ENCODE results near the gene FAM184A.

FAM184A gene

GRCh38 chr6:118963003-118963402 lies 115.5 kb downstream of the FAM184A start:
- Histone ChIP-seq H3K36me3 (ENCODE audit: control insufficient read depth, insufficient read depth, low read length) (no peaks in the 10 kb centered on the region), H3K4me3 (ENCODE audit: low read length) (no peak overlapping the region), H3K9ac (ENCODE audit: low read length) (no peak overlapping the region), H3K4me1 (ENCODE audit: control insufficient read depth, insufficient read depth, low read length) (no peaks in the 10 kb centered on the region), H3K27me3 (ENCODE audit: control insufficient read depth, insufficient read depth, low read length) (no peaks in the 10 kb centered on the region), H3K27ac (ENCODE audit: low read depth, low read length) (no peak overlapping the region)

- Histone ChIP-seq H3K27me3 (ENCODE audit: control insufficient read depth, insufficient read depth, low read length) (no peaks in the 10 kb centered on the region), H3K9ac (ENCODE audit: low read length) (no peak overlapping the region), H3K27ac (ENCODE audit: low read depth, low read length) (no peak overlapping the region), H3K4me1 (ENCODE audit: control insufficient read depth, insufficient read depth, low read length) (no peaks in the 10 kb centered on the region), H3K36me3 (ENCODE audit: control insufficient read depth, insufficient read depth, low read length) (no peaks in the 10 kb centered on the region), H3K4me3 (ENCODE audit: low read length) (no peak overlapping the region)
Observed at GRCh38 chr6:118959903-118960302, 118.6 kb downstream of the FAM184A start.

GRCh38 chr6:118953391-118953790 lies 125.1 kb downstream of the FAM184A start:
- H3K27ac ChIP-seq (ENCODE audit: low read depth, low read length), result no peak overlapping the region

GRCh38 chr6:118952683-118953082 lies 125.8 kb downstream of the FAM184A start:
- Histone ChIP-seq H3K4me1 (ENCODE audit: control insufficient read depth, insufficient read depth, low read length) (no peaks in the 10 kb centered on the region), H3K27me3 (ENCODE audit: control insufficient read depth, insufficient read depth, low read length) (no peaks in the 10 kb centered on the region), H3K27ac (ENCODE audit: low read depth, low read length) (no peak overlapping the region), H3K36me3 (ENCODE audit: control insufficient read depth, insufficient read depth, low read length) (no peaks in the 10 kb centered on the region), H3K9ac (ENCODE audit: low read length) (no peak overlapping the region), H3K4me3 (ENCODE audit: low read length) (no peak overlapping the region)

More at GRCh38 chr6:118953391-118953790, 125.1 kb downstream of the FAM184A start:
- Histone ChIP-seq H3K4me1 (ENCODE audit: control insufficient read depth, insufficient read depth, low read length) (no peaks in the 10 kb centered on the region), H3K36me3 (ENCODE audit: control insufficient read depth, insufficient read depth, low read length) (no peaks in the 10 kb centered on the region), H3K4me3 (ENCODE audit: low read length) (no peak overlapping the region), H3K9ac (ENCODE audit: low read length) (no peak overlapping the region), H3K27me3 (ENCODE audit: control insufficient read depth, insufficient read depth, low read length) (no peaks in the 10 kb centered on the region)

GRCh38 chr6:118945217-118945616 lies 133.2 kb downstream of the FAM184A start:
- H3K27me3 ChIP-seq (ENCODE audit: control insufficient read depth, insufficient read depth, low read length), result no peaks in the 10 kb centered on the region
- no peaks in the 10 kb centered on the region for H3K36me3 ChIP-seq (ENCODE audit: control insufficient read depth, insufficient read depth, low read length)
- no peak overlapping the region for H3K9ac ChIP-seq (ENCODE audit: low read length)
- no peaks in the 10 kb centered on the region for H3K4me1 ChIP-seq (ENCODE audit: control insufficient read depth, insufficient read depth, low read length)
- H3K4me3 ChIP-seq (ENCODE audit: low read length), result no peak overlapping the region
- no peak overlapping the region for H3K27ac ChIP-seq (ENCODE audit: low read depth, low read length)

GRCh38 chr6:118940770-118941169 lies 137.7 kb downstream of the FAM184A start:
- Histone ChIP-seq H3K27me3 (ENCODE audit: control insufficient read depth, insufficient read depth, low read length) (no peaks in the 10 kb centered on the region), H3K36me3 (ENCODE audit: control insufficient read depth, insufficient read depth, low read length) (no peaks in the 10 kb centered on the region), H3K9ac (ENCODE audit: low read length) (no peak overlapping the region), H3K4me3 (ENCODE audit: low read length) (no peak overlapping the region), H3K4me1 (ENCODE audit: control insufficient read depth, insufficient read depth, low read length) (peaks cover under 1% of the 10 kb centered on the region), H3K27ac (ENCODE audit: low read depth, low read length) (no peak overlapping the region)

GRCh38 chr6:118939683-118940082 lies 138.8 kb downstream of the FAM184A start:
- Histone ChIP-seq H3K27ac (ENCODE audit: low read depth, low read length) (no peak overlapping the region), H3K27me3 (ENCODE audit: control insufficient read depth, insufficient read depth, low read length) (no peaks in the 10 kb centered on the region), H3K9ac (ENCODE audit: low read length) (no peak overlapping the region), H3K4me1 (ENCODE audit: control insufficient read depth, insufficient read depth, low read length) (peaks cover 5% of the 10 kb centered on the region), H3K36me3 (ENCODE audit: control insufficient read depth, insufficient read depth, low read length) (no peaks in the 10 kb centered on the region), H3K4me3 (ENCODE audit: low read length) (no peak overlapping the region)

- Histone ChIP-seq H3K36me3 (ENCODE audit: control insufficient read depth, insufficient read depth, low read length) (no peaks in the 10 kb centered on the region), H3K4me1 (ENCODE audit: control insufficient read depth, insufficient read depth, low read length) (peaks cover 9% of the 10 kb centered on the region), H3K9ac (ENCODE audit: low read length) (no peak overlapping the region), H3K27me3 (ENCODE audit: control insufficient read depth, insufficient read depth, low read length) (no peaks in the 10 kb centered on the region), H3K4me3 (ENCODE audit: low read length) (no peak overlapping the region), H3K27ac (ENCODE audit: low read depth, low read length) (no peak overlapping the region)
Observed at GRCh38 chr6:118935978-118936703, 142.3 kb downstream of the FAM184A start.

GRCh38 chr6:118935331-118935668 lies 143.2 kb downstream of the FAM184A start:
- Histone ChIP-seq H3K27me3 (ENCODE audit: control insufficient read depth, insufficient read depth, low read length) (no peaks in the 10 kb centered on the region), H3K9ac (ENCODE audit: low read length) (peak overlapping the region; percentile 72), H3K4me3 (ENCODE audit: low read length) (peak overlapping the region; percentile 97), H3K4me1 (ENCODE audit: control insufficient read depth, insufficient read depth, low read length) (peaks cover 9% of the 10 kb centered on the region), H3K36me3 (ENCODE audit: control insufficient read depth, insufficient read depth, low read length) (no peaks in the 10 kb centered on the region), H3K27ac (ENCODE audit: low read depth, low read length) (peak overlapping the region; percentile 95)

- Histone ChIP-seq H3K27ac (ENCODE audit: low read depth, low read length) (peak within 1 kb of the TSS; percentile 95), H3K4me1 (ENCODE audit: control insufficient read depth, insufficient read depth, low read length) (peaks cover 9% of the 10 kb centered on the region), H3K9ac (ENCODE audit: low read length) (peak within 1 kb of the TSS; percentile 92), H3K36me3 (ENCODE audit: control insufficient read depth, insufficient read depth, low read length) (no peaks in the 10 kb centered on the region), H3K27me3 (ENCODE audit: control insufficient read depth, insufficient read depth, low read length) (no peaks in the 10 kb centered on the region), H3K4me3 (ENCODE audit: low read length) (peak within 1 kb of the TSS; percentile 97)
Observed at GRCh38 chr6:118934461-118935330, 143.8 kb downstream of the FAM184A start, which contains the start of gene MCM9. Gene MCM9, minus strand, starts transcription at chr6:118935159. Its CDS starts 3,436 bp downstream, at chr6:118931723.

- Histone ChIP-seq H3K9ac (ENCODE audit: low read length) (no peak overlapping the region), H3K4me3 (ENCODE audit: low read length) (peak overlapping the region; percentile 97), H3K27ac (ENCODE audit: low read depth, low read length) (peak overlapping the region; percentile 95), H3K27me3 (ENCODE audit: control insufficient read depth, insufficient read depth, low read length) (no peaks in the 10 kb centered on the region), H3K4me1 (ENCODE audit: control insufficient read depth, insufficient read depth, low read length) (peaks cover 9% of the 10 kb centered on the region), H3K36me3 (ENCODE audit: control insufficient read depth, insufficient read depth, low read length) (no peaks in the 10 kb centered on the region)
Observed at GRCh38 chr6:118933855-118934460, 144.5 kb downstream of the FAM184A start.

- Histone ChIP-seq H3K27me3 (ENCODE audit: control insufficient read depth, insufficient read depth, low read length) (no peaks in the 10 kb centered on the region), H3K36me3 (ENCODE audit: control insufficient read depth, insufficient read depth, low read length) (no peaks in the 10 kb centered on the region), H3K4me1 (ENCODE audit: control insufficient read depth, insufficient read depth, low read length) (peaks cover 9% of the 10 kb centered on the region), H3K27ac (ENCODE audit: low read depth, low read length) (no peak overlapping the region), H3K9ac (ENCODE audit: low read length) (no peak overlapping the region), H3K4me3 (ENCODE audit: low read length) (no peak overlapping the region)
Observed at GRCh38 chr6:118932421-118932820, 146.0 kb downstream of the FAM184A start.

All from rectal smooth muscle tissue (tissue), 1 donor.